GM19372 (cell line): ENCODE measurements around the gene AADAC.
"Not testable (repeated sequence)": the region's sequence is repeated elsewhere in the genome, so short reads cannot be mapped to it uniquely, and the experiment has no call there.

Experiments
- ATAC-seq: cut with Tn5 transposase; IDR thresholded peaks from one replicate; pipeline ENCODE4 v1.9.1; 2021; ENCODE audit warnings: mild to moderate bottlenecking, low read depth, moderate library complexity; ENCODE audit not compliant: unreplicated experiment

The AADAC gene

GRCh38 chr3:151796105-151796680, 17.7 kb upstream of the AADAC start:
- ATAC-seq, result no peak

GRCh38 chr3:151798466-151798865, 15.4 kb upstream of the AADAC start:
- no peak for ATAC-seq

GRCh38 chr3:151800431-151800830, 13.5 kb upstream of the AADAC start:
- ATAC-seq, result no peak

- ATAC-seq, result no peak
Measured at GRCh38 chr3:151804267-151804666, 9.6 kb upstream of the AADAC start.

GRCh38 chr3:151806838-151807237, 7.1 kb upstream of the AADAC start:
- no peak for ATAC-seq

GRCh38 chr3:151808926-151809325, 5.0 kb upstream of the AADAC start:
- ATAC-seq, result not testable (repeated sequence)

GRCh38 chr3:151811474-151811873, 2.4 kb upstream of the AADAC start:
- no peak for ATAC-seq

GRCh38 chr3:151814588-151814987, 672 bp downstream of the AADAC start:
- no peak for ATAC-seq

GRCh38 chr3:151816091-151816604, 2.2 kb downstream of the AADAC start:
- no peak for ATAC-seq

- no peak for ATAC-seq
Measured at GRCh38 chr3:151817473-151817872, 3.6 kb downstream of the AADAC start.

- no peak for ATAC-seq
Measured at GRCh38 chr3:151818361-151818760, 4.4 kb downstream of the AADAC start.

- ATAC-seq, result no peak
Measured at GRCh38 chr3:151819910-151820309, 6.0 kb downstream of the AADAC start.

GRCh38 chr3:151827816-151828215, 13.9 kb downstream of the AADAC start:
- ATAC-seq, result no peak

- no peak for ATAC-seq
Measured at GRCh38 chr3:151835751-151836525, 22.0 kb downstream of the AADAC start.

- no peak for ATAC-seq
Measured at GRCh38 chr3:151837057-151837456, 23.1 kb downstream of the AADAC start.

GRCh38 chr3:151838574-151839312, 24.8 kb downstream of the AADAC start:
- ATAC-seq, result peak; percentile 58

- no peak for ATAC-seq
Measured at GRCh38 chr3:151839313-151839631, 25.4 kb downstream of the AADAC start.

- no peak for ATAC-seq
Measured at GRCh38 chr3:151841801-151842200, 27.9 kb downstream of the AADAC start.

- ATAC-seq, result no peak
Measured at GRCh38 chr3:151843275-151843674, 29.4 kb downstream of the AADAC start.

GRCh38 chr3:151845306-151845905, 31.5 kb downstream of the AADAC start:
- ATAC-seq, result no peak

- ATAC-seq, result not testable (repeated sequence)
Measured at GRCh38 chr3:151850065-151850464, 36.1 kb downstream of the AADAC start.
